ENCODE data around the gene CDC42. TPM values are rescaled to one million over a fixed set of nuclear protein-coding genes. Genes with fewer than 3 reads are reported as not detected.
A peak's percentile ranks its signal among the peaks of the same experiment; 100 is the strongest.
"Not testable (repeated sequence)": the region's sequence is repeated elsewhere in the genome, so short reads cannot be mapped to it uniquely, and the experiment has no call there.

The CDC42 gene
- total RNA-seq, 3 donors from 2014 or later (not counting 1 experiment from before 2014, with no cell fraction given), result 454 to 470 (median 463) TPM

DNA sequence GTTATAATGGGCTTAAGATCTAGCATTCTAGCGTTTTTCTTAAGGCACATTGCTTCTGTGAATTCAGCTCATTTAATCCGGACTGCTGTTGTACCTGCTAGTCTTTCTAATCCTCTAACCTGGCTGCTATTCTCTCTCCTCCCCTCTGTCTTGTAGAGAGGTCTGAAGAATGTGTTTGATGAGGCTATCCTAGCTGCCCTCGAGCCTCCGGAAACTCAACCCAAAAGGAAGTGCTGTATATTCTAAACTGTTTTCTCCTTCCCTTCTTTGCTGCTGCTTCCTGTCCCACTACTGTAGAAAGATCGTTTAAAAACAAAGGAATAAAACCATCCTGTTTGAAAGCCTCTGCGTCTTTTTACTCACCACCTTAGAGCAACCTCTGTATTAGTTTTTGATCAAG, 37.3 kb downstream of the CDC42 start:
- H3K4me1 ChIP-seq (ENCODE audit: control insufficient read depth, insufficient read depth, low read length), result peaks cover 12% of the 10 kb centered on the region
- H3K9me3 Mint-ChIP-seq, result no peaks in the 10 kb centered on the region
- no peaks in the 10 kb centered on the region for H3K27me3 ChIP-seq (ENCODE audit: control insufficient read depth, insufficient read depth, low read length)
- TF ChIP-seq CTCF (IDR thresholded peaks at IDR 0.05), result no peak
- H3K27ac ChIP-seq (ENCODE audit: low read length), result peak overlapping the region; percentile 32
- H3K9me3 ChIP-seq (ENCODE audit: control insufficient read depth, insufficient read depth, low read length), result no peaks in the 10 kb centered on the region
- 5% methylated on average over 3 of the region's 6 CpGs for WGBS (ENCODE audit: insufficient coverage)
- no peak overlapping the region for H3K4me3 ChIP-seq (ENCODE audit: low read length)
- H3K36me3 Mint-ChIP-seq, result peaks cover 15% of the 10 kb centered on the region
- DNase-seq (peak in 1 of 2 donors; percentile 36), ATAC-seq (peak in 1 of 3 donors; percentile 18)
- peak overlapping the region; percentile 81 to 85 for H3K27ac Mint-ChIP-seq
- intact Hi-C loops (cut with micrococcal nuclease), result loop anchor here (5.0 kb wide), 1 partner anchor 37 kb away; the partner anchor contains the start of gene CDC42
- H3K27me3 Mint-ChIP-seq (ENCODE audit: low read depth in 2 of 2), result no peaks in the 10 kb centered on the region
- H3K36me3 ChIP-seq (ENCODE audit: control insufficient read depth, insufficient read depth, low read length), result peaks cover 62% of the 10 kb centered on the region
- H3K4me3 Mint-ChIP-seq, result peak overlapping the region; percentile 68
- H3K4me1 Mint-ChIP-seq, result peaks cover 85 to 87% of the 10 kb centered on the region in 2 donors

GRCh38 chr1:22090867-22091266, 38.4 kb downstream of the CDC42 start:
- H3K27me3 Mint-ChIP-seq (ENCODE audit: low read depth in 2 of 2), result no peaks in the 10 kb centered on the region
- no peaks in the 10 kb centered on the region for H3K9me3 ChIP-seq (ENCODE audit: control insufficient read depth, insufficient read depth, low read length)
- ATAC-seq, result no peak
- peak overlapping the region; percentile 81 to 85 for H3K27ac Mint-ChIP-seq
- no peak overlapping the region for H3K27ac ChIP-seq (ENCODE audit: low read length)
- no peaks in the 10 kb centered on the region for H3K27me3 ChIP-seq (ENCODE audit: control insufficient read depth, insufficient read depth, low read length)
- peaks cover 65% of the 10 kb centered on the region for H3K36me3 ChIP-seq (ENCODE audit: control insufficient read depth, insufficient read depth, low read length)
- intact Hi-C loops (cut with micrococcal nuclease), result no loop called here
- no peak for DNase-seq
- no peaks in the 10 kb centered on the region for H3K9me3 Mint-ChIP-seq
- H3K4me1 Mint-ChIP-seq, result peaks cover 82% of the 10 kb centered on the region in 2 donors
- TF ChIP-seq CTCF (IDR thresholded peaks at IDR 0.05), result no peak
- H3K36me3 Mint-ChIP-seq, result peaks cover 15% of the 10 kb centered on the region
- H3K4me1 ChIP-seq (ENCODE audit: control insufficient read depth, insufficient read depth, low read length), result peaks cover 12% of the 10 kb centered on the region
- no peak overlapping the region for H3K4me3 ChIP-seq (ENCODE audit: low read length)
- peak overlapping the region; percentile 68 for H3K4me3 Mint-ChIP-seq
- 76% methylated on average over 3 of the region's 3 CpGs for WGBS (ENCODE audit: insufficient coverage)

- H3K4me1 ChIP-seq (ENCODE audit: control insufficient read depth, insufficient read depth, low read length), result peaks cover 12% of the 10 kb centered on the region
- H3K27ac ChIP-seq (ENCODE audit: low read length); H3K27me3 ChIP-seq (ENCODE audit: control insufficient read depth, insufficient read depth, low read length); H3K9me3 Mint-ChIP-seq; H3K4me3 ChIP-seq (ENCODE audit: low read length); intact Hi-C loops (cut with micrococcal nuclease); H3K9me3 ChIP-seq (ENCODE audit: control insufficient read depth, insufficient read depth, low read length); H3K27me3 Mint-ChIP-seq (ENCODE audit: low read depth in 2 of 2): not testable (repeated sequence)
- Mint-ChIP-seq H3K36me3 (peaks cover 11% of the 10 kb centered on the region), H3K4me3 (peak overlapping the region; percentile 57), H3K27ac (peak overlapping the region; percentile 81 to 85), H3K4me1 (peaks cover 73 to 76% of the 10 kb centered on the region in 2 donors)
- WGBS (ENCODE audit: insufficient coverage), result 0% methylated on average over 1 of the region's 3 CpGs
- H3K36me3 ChIP-seq (ENCODE audit: control insufficient read depth, insufficient read depth, low read length), result peaks cover 66% of the 10 kb centered on the region
- peak in 1 of 2 donors; percentile 83 for DNase-seq
- peak; percentile 76 to 83 (median 83) for ATAC-seq
Observed at GRCh38 chr1:22092026-22092768, 39.7 kb downstream of the CDC42 start.

DNA sequence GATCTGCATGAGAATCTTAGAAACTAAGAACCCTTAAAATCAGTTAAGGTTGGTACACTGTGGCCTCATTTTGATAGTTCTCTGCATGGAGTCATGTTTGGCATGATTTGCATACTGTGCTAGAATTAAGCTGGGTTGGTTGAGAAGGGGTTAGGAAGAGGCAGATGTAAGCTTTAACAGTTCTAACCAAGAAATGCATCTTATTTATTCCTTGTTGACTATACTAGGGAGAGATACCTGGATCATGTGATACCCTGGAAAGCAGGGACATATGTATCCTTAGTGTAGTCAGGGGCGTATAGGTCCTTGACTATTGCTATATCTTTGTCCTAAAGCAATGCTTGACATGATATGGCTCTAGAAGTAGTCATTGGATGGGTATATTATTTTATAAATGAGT, 41.0 kb downstream of the CDC42 start:
- DNase-seq (no peak), ATAC-seq (no peak)
- TF ChIP-seq CTCF (IDR thresholded peaks at IDR 0.05), result no peak
- Mint-ChIP-seq H3K9me3 (no peaks in the 10 kb centered on the region), H3K36me3 (peaks cover 9% of the 10 kb centered on the region), H3K4me3 (peak overlapping the region; percentile 1), H3K4me1 (peaks cover 69 to 70% of the 10 kb centered on the region in 2 donors), H3K27me3 (ENCODE audit: low read depth in 2 of 2) (no peaks in the 10 kb centered on the region), H3K27ac (peak overlapping the region; percentile 81 to 85)
- H3K9me3 ChIP-seq (ENCODE audit: control insufficient read depth, insufficient read depth, low read length), result no peaks in the 10 kb centered on the region
- peaks cover 65% of the 10 kb centered on the region for H3K36me3 ChIP-seq (ENCODE audit: control insufficient read depth, insufficient read depth, low read length)
- intact Hi-C loops (cut with micrococcal nuclease), result no loop called here
- H3K4me1 ChIP-seq (ENCODE audit: control insufficient read depth, insufficient read depth, low read length), result peaks cover 12% of the 10 kb centered on the region
- H3K27me3 ChIP-seq (ENCODE audit: control insufficient read depth, insufficient read depth, low read length), result no peaks in the 10 kb centered on the region
- 87% methylated on average over 1 of the region's 1 CpG for WGBS (ENCODE audit: insufficient coverage)
- no peak overlapping the region for H3K27ac ChIP-seq (ENCODE audit: low read length)
- H3K4me3 ChIP-seq (ENCODE audit: low read length), result no peak overlapping the region
